SW 1271 (cell line): ENCODE data around the gene P4HB.

Experiments
- DNase-seq, 2 experiments: peaks; one replicate each; lab custom pipeline; 2025; lab: John Stamatoyannopoulos, UW

Gene P4HB

DNA sequence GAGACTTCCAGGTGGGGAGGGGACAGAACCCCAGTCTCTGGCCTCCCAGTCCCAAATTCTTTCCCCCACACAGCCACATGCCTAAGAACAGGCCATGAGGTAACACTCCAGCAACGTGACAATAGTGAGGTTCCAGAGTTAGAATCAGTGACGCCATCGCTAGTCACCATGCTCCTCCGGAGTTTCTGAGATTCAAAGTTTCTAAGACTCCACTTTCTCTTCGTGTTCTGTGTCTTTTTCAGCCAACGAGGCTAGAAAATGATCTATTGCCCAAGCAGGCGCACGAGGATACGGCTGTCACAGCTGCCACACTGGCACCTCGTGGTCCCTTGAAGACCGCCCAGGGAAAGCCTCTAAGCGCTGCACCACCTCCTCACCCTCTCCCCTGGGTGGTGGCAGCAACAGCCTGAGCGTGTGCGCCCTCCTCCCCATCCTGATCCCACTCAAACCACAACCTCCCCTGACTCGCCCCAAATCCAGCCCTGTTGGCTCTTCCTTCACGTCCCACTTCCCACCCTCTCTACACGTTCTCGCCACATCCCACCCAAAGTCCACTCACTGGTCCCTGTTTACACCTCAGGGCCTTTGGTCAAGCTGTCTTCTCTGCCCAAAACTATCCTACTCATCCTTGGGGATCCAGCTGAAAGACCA, 28.3 kb downstream of the P4HB start:
- DNase-seq: no peak

DNA sequence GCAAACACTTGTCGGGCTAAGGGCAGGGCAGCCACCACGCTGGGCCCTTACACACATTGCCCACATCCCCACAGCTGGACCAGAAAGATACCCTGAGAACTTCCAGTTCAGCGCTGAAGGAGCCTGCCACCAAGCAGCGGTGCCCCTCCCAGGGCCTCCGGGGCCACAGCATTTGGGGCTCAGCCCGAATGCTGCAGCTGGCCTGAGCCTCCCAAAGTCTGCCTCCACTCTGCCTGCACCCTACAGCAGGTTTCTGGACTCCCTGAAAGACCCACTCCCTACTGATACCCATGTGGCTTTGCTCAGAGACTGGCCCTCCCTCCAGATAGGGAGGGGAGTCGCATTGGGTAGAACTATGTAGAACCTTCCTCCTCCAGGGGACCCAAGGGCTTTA, 28.8 kb downstream of the P4HB start:
- no peak for DNase-seq

DNA sequence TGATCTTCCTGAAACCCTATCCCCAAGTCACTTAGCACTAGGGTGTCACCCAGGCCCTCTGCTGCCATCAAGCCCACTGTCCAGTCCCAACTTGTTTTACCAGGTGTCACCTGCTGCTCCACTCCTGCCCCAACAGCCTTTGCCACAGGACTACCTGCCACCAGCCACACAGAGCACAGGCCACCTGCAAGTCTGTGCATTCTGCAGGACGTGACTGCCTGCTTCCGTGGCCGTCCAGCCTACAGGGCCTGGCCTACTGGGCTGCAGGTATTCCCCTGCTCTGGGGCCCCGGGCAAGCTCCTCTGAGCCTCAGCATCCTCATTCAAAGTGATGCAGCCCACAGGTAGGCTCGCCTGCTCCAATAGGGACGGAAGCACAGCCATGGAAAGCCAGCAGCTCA, 30.5 kb downstream of the P4HB start:
- DNase-seq: no peak

DNA sequence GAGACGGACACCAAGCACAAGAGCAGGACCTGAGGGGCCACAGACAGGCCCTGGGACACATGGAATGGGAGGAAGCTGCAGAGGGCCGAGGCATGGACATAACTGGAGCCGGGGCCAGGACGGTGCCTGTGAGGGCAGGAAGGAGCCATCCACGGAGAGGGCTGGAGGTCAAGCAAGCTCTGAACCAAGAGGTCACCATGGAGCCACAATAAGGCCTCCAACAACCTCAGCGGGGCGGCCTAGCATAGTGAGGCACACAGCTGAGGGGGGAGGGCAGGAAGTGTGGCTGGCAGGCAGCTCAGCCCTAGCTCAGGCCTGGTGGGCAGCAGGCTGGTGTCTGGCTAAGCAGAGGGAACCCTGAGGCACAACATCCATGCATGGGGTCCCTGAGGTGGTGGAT, 31.7 kb downstream of the P4HB start:
- DNase-seq: no peak

DNA sequence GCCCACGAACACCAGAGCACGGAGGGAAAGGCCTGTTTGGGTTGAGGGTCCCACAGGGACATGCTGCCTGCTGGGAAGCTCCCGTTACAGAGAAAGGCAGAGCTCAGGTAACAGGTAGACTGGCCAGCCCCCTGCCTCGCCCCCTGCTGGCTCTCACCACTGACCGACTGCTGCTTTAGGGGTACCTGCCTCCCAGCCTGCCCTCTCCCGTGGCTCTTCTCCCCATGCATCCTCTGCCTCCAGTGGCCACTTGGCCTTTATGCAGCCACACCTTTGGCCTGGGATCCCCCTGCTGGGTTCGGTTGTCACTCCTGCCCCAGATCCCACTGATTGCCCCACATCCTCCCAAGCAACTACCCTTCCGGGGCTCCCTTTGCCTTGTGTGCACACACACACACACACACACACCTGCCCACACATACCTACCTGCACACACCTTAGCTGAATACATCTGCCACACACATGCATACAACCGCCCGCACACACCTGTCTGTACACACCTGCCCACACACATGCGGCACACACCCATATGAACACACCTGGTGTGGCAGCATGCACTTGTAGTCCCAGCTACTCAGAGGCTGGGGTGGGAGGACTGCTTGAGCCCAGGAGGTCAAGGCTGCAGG, 34.4 kb downstream of the P4HB start:
- no peak for DNase-seq

DNA sequence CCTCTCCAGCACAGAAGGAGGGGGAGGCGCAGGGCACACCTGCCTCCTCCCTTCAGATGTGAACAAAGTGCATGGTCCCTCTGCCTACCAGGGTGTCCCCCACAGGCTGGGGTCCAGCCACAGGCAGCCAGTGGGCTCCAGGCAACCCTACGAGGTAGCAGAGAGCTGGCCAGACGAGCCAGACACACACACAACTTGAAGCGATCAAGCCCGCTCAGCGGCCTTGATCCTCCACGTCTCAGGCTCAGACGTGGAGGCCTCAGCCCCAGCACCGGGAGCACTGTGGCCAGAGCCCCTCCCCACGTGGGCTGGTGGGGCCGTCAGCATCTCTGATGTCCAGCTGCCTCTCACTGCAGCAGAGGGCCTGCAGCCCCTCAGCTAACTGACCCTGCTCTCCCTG, 35.7 kb downstream of the P4HB start:
- DNase-seq: no peak

DNA sequence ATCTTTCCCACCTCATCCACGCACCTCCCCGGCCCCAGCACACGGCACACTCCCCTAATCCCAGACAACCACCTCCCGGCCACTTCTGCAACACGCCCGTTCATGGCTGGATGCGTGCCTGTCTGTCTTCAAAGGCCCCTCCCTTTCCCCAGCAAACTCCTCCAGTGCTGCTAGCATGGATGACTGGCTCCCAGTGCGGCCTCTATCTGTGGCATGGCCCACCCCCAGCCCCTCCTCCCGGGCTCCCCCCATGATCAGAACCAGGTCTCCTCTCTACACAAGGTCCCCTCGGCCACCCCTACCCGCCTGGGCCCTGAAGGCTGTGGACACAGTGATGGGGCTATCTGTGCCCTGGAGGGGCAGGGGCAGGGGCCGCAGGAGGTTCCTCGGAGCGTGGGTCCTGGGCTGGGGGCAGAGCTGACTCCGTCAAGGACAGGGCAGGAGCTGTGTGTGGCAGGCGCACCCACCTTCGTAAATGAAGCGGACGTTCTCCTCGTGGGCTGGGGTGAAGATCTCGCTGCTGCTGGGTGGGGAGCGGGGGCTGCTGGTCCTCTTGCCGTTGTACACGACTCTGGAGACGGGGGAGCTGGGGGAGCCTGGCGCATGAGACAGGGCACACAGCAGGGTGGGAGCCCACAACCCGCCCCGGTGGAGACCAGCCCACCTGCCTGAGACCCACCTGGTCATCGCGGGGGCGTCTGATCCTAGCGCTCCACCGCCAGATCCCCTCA, 36.4 kb downstream of the P4HB start:
- no peak for DNase-seq

DNA sequence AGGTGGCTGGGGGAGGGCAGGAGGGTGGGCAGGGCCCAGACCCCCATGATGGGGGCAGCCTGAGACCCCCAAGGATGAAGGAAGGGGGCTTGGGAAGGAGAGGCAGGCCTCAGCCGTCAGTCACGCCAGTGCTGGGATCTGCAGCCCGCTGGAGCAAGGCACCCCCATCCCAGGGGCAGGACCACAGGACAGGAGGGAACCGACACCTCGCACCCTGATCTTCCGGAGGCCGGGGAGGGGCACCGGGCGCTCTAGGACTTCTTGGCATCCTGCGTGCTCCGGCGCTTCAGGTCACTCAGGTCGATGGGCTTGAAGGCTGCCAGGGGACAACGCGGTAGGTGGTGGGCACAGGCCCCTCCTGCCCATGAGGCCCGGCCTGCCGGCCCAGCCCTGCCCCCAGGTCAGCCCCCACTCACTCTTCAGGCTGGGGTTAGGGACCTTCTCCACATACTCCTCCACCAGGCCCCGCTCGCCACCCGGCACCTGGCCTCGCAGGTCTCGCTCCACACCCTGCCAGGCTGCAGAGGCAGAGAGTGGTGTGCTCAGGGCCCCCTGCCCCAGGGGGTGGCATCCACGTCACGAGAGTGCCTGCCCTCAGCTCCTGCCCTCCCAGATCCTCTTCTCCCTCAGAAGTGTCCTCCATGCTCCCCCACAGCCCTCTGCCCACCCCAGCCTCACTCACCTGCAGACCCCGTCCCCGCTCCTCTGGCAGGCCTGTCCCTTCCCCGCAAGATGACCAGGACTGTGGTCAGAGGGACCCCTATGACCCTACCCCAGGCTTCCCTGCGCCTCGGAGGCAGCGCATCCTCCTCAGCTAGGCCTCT, 37.1 kb downstream of the P4HB start:
- DNase-seq: no peak

DNA sequence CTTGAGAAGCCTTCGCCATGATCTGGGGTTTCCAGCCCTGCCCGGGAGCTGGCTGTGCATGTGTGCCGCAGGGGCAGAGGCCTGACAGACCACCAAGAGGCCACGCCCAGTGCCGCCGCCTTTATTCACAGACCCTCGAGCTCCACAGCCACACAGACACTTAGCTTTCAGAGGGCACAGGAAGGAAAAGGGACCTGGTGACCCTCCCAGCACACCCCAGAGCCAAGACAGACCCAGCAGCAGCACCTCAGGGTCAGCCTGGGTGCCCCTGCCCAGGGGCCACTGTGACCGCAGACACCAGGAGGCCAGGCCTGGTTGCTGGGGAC, 38.1 kb downstream of the P4HB start:
- DNase-seq: no peak

DNA sequence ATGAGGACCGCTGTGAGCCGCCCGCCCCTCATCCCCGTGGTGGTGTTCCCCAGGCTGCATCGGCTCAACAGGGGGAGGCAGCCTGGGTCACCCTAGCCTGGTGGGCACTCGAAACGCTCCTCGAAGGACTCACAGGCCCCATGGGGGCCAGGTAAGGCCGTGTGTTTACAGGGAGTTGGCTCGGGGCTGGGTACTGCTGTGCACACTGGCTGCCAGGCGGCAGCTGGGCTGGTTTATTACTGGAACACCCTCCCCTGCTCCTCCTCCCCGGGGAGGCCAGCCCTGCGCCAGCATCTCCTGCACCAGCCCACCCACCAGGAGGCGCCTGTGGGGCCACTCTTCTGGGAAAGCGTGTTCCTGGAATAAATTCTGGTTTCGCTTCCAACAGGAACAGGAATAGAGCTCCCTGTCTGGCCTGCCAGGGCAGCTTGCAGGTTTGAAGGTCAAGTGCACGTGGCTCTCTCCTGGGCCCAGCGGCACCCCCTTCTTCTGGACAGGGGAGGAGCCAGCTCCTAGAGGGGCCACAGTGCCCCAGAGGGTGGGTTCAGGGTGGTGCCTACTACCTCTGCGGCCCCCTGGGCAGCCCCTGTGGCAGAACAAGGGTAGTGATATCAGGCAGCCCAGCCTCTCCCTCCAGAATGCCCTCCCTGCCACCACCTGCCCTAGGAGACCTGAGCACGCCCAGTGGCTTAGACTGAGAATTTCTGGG, 38.6 kb downstream of the P4HB start:
- DNase-seq: peak in 1 of 2 experiments; percentile 17

DNA sequence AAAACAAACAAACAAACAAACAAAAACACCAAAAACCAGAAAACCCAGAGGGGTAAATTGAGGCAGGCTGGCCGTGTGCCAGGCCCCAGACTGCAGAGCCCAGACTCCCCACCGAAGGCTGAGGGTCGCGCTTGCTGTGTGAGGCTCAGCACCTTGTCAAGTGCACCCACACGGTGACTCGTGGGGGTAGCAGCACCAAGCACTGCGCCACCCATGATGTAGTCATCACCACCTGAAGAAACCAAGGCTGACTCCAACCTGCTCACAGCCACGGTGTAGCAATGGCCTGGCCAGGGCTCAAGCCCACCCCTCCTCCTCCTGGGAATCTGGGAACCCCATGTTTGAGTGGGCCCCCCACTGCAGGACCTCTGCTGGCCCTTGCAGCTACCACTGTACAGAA, 39.2 kb downstream of the P4HB start:
- no peak for DNase-seq

DNA sequence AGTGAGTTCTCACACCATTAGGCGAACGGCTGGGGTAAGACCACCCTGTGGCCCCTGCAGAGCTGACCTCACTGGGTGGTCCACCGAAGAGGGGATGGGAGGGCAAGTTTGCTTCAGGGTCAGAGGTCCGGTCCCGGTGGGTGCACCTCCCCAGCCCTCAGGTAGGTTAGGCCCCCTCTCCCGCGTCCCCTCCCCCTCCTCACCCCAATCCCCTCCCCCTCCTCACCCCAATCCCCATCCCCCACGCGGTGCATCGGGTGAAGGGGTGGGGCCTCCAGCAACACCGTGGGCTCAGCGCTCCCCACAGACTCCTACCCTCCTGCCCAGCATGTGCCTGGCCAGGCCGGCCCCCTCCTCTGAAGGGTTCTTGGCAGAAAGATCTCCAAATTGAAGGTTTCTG, 40.6 kb downstream of the P4HB start:
- no peak for DNase-seq

DNA sequence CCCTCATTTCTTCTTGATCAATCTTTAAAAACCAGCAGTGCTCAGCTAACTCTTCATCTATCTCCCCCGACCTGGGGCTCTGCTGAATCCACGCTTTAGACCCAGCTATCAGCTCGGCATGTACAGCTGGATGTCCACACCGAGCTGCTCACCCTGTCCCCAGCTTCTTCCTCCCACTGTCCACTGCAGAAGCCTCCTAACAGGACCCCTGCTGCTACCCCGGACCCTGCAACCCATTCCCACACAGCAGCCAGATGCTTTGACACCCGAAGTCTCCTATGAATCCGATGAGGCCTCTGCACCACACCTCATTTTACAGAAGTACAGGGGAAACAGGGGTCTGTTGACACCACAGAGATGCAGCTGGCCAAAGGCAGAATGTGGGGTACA, 42.6 kb downstream of the P4HB start:
- DNase-seq: no peak

DNA sequence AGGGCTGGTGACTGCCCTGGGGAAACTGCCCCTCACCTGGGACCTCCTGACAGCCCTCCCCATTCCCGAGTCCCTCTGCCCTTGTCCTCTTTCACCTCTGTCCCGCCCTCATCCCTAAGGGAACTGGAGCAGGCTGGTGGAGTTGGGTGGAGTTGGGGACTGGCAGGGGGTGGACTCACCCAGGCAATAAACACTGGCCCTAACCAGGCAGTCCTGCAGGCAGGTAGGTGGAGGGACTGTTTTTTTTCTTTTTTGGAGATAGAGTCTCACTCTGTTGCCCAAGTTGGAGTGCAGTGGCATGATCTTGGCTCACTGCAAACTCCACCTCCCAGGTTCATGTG, 44.7 kb downstream of the P4HB start:
- DNase-seq: no peak

DNA sequence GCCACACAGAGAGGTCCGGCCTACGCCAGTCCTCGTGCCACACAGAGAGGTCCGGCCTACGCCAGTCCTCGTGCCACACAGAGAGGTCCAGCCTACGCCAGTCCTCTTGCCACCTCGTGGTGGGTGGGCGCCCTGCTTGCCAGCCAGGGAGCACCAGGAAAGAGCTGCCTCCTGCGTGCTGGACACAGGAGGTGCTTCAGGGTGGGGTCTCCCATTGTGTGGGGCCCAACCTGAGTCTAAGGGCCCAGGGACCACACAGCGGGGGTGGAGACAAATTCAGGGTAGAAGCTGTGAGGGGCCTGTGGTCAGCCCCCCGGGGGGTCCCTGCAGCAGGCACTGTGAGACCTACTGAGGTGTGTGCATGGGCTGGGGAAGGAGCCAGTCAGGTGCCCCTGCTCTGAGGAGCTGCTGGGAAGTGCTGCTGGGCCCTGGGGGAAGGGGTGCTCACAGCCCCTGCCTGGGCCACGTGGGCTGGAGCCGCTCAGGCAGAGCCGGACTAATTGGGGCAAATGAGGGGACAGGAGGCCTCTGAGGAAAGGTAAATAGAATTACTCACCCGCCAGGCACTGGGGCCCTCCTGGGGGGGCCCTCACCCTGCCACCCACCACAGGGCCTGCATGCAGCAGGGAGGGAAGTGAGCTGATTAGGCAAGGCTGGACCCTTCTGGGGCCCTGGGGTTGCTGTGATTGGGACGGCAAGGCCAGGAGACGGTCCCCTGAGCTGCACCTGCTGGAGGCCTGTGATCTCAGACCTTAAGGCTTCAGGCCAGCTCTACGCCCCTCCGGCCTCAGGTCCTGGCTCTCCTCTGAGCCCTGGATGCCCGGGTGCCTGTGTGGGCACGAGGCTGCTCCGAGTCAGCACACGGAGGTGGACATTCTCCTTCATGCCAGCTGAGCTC, 45.3 kb downstream of the P4HB start:
- no peak for DNase-seq

DNA sequence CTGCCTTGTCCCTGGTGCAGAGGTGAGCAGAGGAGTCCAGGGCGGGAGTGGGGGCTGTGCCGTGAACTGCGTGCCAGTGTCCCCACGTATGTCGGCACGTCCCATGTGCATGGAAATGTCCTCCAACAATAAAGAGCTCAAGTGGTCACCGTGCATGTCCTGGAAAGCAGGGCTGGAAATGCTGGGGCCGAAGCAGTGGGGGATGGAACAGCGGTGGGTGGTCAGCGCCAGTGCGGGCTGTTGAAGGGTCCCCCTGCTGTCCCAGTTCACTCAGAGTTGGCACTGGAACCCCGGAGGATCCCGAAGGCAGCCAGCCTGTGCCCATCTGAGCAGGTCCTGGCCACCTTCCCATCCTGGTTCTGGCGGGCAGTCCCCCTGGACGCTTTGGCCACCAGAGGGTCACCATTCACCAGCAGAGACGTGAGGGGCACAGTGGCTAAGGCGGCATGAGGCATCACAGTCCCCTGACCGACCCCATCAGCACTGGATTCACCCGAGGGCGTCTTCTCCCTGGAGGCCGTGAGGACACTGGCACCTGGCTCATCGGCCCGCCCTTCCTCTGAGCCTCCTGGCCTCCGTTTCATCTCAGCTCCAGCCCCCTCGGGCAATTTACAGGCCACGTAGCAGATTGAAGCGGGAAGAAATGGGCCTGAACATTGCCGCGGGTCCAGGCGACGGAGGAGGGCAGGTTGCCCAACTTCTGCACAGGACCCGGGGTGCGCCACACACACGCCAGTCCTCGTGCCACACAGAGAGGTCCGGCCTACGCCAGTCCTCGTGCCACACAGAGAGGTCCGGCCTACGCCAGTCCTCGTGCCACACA, 46.3 kb downstream of the P4HB start:
- no peak for DNase-seq

DNA sequence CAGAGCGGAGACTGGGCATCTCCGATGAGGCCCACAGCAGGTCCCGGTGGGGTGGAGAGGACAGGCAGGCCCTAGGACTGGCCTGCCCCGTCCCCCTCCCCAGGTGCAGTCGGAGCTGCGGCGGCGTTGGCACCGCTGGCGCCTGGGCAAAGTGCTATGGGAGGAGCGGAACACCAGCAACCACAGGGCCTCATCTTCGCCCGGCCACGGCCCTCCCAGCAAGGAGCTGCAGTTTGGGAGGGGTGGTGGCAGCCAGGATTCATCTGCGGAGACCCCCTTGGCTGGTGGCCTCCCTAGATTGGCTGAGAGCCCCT, 47.0 kb downstream of the P4HB start:
- DNase-seq: no peak

DNA sequence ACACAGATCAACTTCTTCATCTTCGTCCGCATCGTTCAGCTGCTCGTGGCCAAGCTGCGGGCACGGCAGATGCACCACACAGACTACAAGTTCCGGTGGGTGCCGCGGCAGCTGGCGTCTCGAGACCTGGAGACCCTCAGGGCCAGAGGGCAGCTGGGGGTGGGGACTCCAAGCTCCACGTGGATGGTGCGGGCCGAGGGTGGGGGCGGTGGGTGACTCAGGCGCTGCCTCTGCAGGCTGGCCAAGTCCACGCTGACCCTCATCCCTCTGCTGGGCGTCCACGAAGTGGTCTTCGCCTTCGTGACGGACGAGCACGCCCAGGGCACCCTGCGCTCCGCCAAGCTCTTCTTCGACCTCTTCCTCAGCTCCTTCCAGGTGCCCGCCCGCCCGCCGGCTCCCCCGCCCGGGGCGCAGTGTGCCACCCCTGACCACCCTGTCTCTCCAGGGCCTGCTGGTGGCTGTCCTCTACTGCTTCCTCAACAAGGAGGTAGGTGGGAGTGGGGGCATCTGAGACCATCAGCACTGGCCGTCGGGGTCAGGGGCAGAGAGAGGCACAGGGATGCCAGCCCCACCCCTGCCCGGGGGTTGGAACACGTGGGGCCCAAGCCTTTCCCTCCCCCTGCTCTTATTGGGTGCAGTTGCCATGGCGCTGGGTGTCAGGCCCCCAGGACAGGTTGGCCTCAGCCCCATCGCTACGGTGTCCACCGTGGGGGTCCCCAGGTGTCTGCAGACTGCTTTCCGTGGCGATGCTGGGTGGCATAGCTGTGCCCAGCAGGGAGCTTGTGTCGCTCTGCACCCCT, 47.6 kb downstream of the P4HB start:
- no peak for DNase-seq

DNA sequence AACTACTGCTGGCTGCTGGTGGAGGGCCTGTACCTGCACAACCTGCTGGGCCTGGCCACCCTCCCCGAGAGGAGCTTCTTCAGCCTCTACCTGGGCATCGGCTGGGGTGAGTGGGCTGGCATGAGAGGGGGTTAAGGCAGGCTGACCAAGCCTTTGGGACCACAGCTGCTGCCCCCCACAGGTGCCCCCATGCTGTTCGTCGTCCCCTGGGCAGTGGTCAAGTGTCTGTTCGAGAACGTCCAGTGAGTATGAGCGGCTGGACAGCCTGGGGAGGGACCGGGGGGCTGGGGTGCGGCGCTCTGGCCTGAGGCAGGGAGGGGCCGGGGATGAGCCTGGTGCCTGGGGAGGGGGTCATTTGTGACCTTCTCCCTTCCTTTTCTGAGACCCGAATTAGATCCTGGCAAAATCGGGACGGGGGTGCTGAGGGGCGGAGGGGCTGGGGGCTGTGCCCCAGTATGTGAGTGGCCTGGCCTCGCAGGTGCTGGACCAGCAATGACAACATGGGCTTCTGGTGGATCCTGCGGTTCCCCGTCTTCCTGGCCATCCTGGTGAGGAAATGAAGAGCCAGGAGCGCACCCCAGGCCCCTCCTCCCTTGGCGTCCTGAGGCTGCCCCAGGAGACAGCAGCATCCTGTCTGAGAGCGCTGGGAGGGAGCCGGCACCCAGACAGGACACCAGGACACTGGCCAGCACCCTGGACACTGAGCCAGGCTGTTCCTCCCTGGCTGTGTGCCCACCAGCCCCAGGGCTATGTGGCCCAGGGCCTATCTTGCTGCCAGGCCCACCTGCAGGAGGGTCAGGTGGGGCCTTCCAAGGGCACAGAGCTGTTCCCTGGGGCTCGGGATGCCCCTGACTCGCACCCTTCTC, 48.4 kb downstream of the P4HB start:
- DNase-seq: no peak
